Measurements from ENCODE around the gene ZNF423. TPM values are rescaled to one million over a fixed set of nuclear protein-coding genes. Genes with fewer than 3 reads are reported as not detected.

ZNF423 gene
- total RNA-seq, 1 experiment from 2014 or later: not detected

GRCh38 chr16:49544828-49545227 is 311.1 kb downstream of the ZNF423 start:
- intact Hi-C loops (cut with micrococcal nuclease; ENCODE audit: unreplicated experiment): no loop called here
- H3K27ac Mint-ChIP-seq (ENCODE audit: unreplicated experiment): no peak overlapping the region
- TF ChIP-seq CTCF (IDR thresholded peaks at IDR 0.05; ENCODE audit: unreplicated experiment): no peak
- no peak for DNase-seq
- H3K27me3 Mint-ChIP-seq (ENCODE audit: unreplicated experiment): peaks cover 98% of the 10 kb centered on the region
- no peaks in the 10 kb centered on the region for H3K4me1 Mint-ChIP-seq (ENCODE audit: low read depth, unreplicated experiment)
- no peaks in the 10 kb centered on the region for H3K9me3 Mint-ChIP-seq (ENCODE audit: low read depth, unreplicated experiment)
- BruUV-seq (replicated peaks): no TSS peak
- H3K36me3 Mint-ChIP-seq (ENCODE audit: insufficient read depth, unreplicated experiment): no peaks in the 10 kb centered on the region
- no peak overlapping the region for H3K4me3 Mint-ChIP-seq (ENCODE audit: low read depth, unreplicated experiment)
- CTCF ChIA-PET: no interaction called here

DNA sequence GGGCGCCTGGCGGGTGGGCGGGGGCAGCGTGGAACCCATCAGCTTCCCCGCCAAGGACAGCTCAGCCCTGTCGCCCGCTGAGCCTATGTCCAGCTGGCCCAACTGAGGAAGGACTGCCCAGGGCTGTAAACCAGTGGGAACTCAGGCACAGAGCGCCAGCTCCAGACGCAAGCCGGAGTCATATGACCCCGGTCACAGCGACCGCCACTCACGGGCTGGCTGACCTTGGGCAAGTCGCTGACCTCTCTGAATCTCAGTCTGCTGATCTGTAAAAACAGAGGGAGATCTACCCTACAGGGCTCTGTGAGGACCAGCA is 312.3 kb downstream of the ZNF423 start:
- CTCF ChIA-PET: no interaction called here
- peaks cover 98% of the 10 kb centered on the region for H3K27me3 Mint-ChIP-seq (ENCODE audit: unreplicated experiment)
- no peaks in the 10 kb centered on the region for H3K4me1 Mint-ChIP-seq (ENCODE audit: low read depth, unreplicated experiment)
- H3K9me3 Mint-ChIP-seq (ENCODE audit: low read depth, unreplicated experiment): no peaks in the 10 kb centered on the region
- no peak for TF ChIP-seq CTCF (IDR thresholded peaks at IDR 0.05; ENCODE audit: unreplicated experiment)
- DNase-seq: no peak
- no TSS peak for BruUV-seq (replicated peaks)
- H3K36me3 Mint-ChIP-seq (ENCODE audit: insufficient read depth, unreplicated experiment): no peaks in the 10 kb centered on the region
- H3K4me3 Mint-ChIP-seq (ENCODE audit: low read depth, unreplicated experiment): no peak overlapping the region
- intact Hi-C loops (cut with micrococcal nuclease; ENCODE audit: unreplicated experiment): no loop called here
- no peak overlapping the region for H3K27ac Mint-ChIP-seq (ENCODE audit: unreplicated experiment)

DNA sequence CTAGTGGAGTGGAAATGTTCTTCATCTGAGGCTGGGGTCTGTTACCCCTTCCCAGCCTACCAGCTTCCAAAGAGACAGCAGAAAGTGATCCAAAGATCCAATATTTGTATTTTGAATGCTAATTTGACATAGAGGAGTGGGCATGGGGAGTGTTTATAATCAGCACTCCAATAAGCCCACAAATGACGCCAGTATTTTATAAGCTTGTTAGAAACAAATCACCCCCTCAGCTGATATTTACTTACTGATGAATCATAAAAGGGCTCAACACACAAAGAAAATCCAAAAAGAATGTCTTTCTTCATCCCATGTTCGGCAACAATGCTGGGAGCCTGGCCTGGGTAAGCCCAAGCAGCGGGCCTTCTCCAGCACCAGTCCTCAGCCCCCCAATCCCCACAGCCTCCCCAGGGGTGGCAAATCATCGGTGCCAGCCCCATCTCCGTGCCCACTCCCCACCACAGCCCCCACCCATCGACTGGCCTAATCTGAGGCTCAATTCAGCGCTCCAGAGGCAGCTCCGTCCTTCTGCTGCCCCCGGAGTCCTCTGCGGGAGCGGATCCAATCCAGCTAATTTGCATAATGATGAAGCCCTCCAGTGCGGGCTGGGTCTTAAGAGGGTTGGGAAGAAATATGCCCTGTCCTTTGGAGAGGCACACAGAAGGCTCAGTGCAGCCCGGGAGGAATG is 312.8 kb downstream of the ZNF423 start:
- BruUV-seq (replicated peaks): no TSS peak
- Mint-ChIP-seq H3K4me3 (ENCODE audit: low read depth, unreplicated experiment) (no peak overlapping the region), H3K27ac (ENCODE audit: unreplicated experiment) (no peak overlapping the region), H3K9me3 (ENCODE audit: low read depth, unreplicated experiment) (no peaks in the 10 kb centered on the region), H3K27me3 (ENCODE audit: unreplicated experiment) (peaks cover 98% of the 10 kb centered on the region), H3K4me1 (ENCODE audit: low read depth, unreplicated experiment) (no peaks in the 10 kb centered on the region), H3K36me3 (ENCODE audit: insufficient read depth, unreplicated experiment) (no peaks in the 10 kb centered on the region)
- TF ChIP-seq CTCF (IDR thresholded peaks at IDR 0.05; ENCODE audit: unreplicated experiment): no peak
- DNase-seq: no peak
- intact Hi-C loops (cut with micrococcal nuclease; ENCODE audit: unreplicated experiment): no loop called here
- CTCF ChIA-PET: no interaction called here

DNA sequence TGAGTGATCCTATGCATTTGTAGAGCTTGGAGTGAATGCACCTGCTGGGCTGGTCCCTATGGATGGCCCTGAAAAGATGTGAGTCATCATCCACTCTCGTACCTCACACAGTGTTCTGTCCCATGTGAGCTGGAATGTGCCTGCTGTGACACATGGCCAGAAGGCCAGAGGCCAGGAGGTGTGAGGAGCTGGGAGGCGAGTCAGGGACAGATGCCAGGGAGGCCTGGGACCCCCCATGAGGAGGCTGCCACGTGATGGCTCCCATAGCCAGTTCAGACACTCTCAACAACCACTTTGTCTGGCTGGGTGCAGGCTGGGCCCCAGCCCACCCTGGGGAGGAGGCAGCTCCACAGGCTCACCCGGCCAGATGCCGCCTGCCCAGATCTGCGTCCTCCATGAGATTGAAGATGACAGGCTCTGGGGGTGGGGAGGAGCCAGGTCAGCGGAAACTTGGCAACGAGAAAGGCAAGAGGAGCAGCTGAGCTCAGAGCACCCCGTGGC is 313.5 kb downstream of the ZNF423 start:
- no peak for DNase-seq
- no peak for TF ChIP-seq CTCF (IDR thresholded peaks at IDR 0.05; ENCODE audit: unreplicated experiment)
- Mint-ChIP-seq H3K27ac (ENCODE audit: unreplicated experiment) (no peak overlapping the region), H3K27me3 (ENCODE audit: unreplicated experiment) (peaks cover 98% of the 10 kb centered on the region), H3K4me1 (ENCODE audit: low read depth, unreplicated experiment) (no peaks in the 10 kb centered on the region), H3K4me3 (ENCODE audit: low read depth, unreplicated experiment) (no peak overlapping the region), H3K9me3 (ENCODE audit: low read depth, unreplicated experiment) (no peaks in the 10 kb centered on the region), H3K36me3 (ENCODE audit: insufficient read depth, unreplicated experiment) (no peaks in the 10 kb centered on the region)
- intact Hi-C loops (cut with micrococcal nuclease; ENCODE audit: unreplicated experiment): no loop called here
- CTCF ChIA-PET: no interaction called here
- no TSS peak for BruUV-seq (replicated peaks)

Data from Calu3 (cell line).